ENCODE results near the gene PTGDR2.

GRCh38 chr11:60844045-60844869, 11.5 kb downstream of the PTGDR2 start:
- TF ChIP-seq MAX (IDR thresholded peaks at IDR 0.05; ENCODE audit: low read depth, low read length) (no peak), CTCF (IDR thresholded peaks at IDR 0.05; ENCODE audit: low read depth, low read length) (no peak)

Measured in NB4 (cell line).